Measurements from ENCODE around the gene PDZD4.

PDZD4 gene

GRCh38 chrX:153829799-153830639 is at the start of gene PDZD4:
PDZD4 (minus strand) TSS chrX:153830544; CDS start chrX:153830298, 246 bp downstream.
- DNase-seq = peak; percentile 22

- DNase-seq = no peak
Observed at GRCh38 chrX:153879741-153880439, 49.5 kb upstream of the PDZD4 start.

GRCh38 chrX:153878969-153879653 is 48.8 kb upstream of the PDZD4 start:
- peak; percentile 68 for DNase-seq

GRCh38 chrX:153878345-153878744 is 48.0 kb upstream of the PDZD4 start:
- DNase-seq = no peak

- DNase-seq = no peak
Observed at GRCh38 chrX:153877571-153878261, 47.4 kb upstream of the PDZD4 start.

- DNase-seq = no peak
Observed at GRCh38 chrX:153876112-153876491, 45.8 kb upstream of the PDZD4 start.

GRCh38 chrX:153875391-153876111 is 45.2 kb upstream of the PDZD4 start:
- DNase-seq = no peak

- no peak for DNase-seq
Observed at GRCh38 chrX:153874366-153875125, 44.2 kb upstream of the PDZD4 start.

GRCh38 chrX:153874085-153874365 is 43.7 kb upstream of the PDZD4 start:
- DNase-seq = no peak

GRCh38 chrX:153873282-153874084 is 43.1 kb upstream of the PDZD4 start:
- no peak for DNase-seq

- DNase-seq = no peak
Observed at GRCh38 chrX:153871946-153872878, 41.9 kb upstream of the PDZD4 start.

GRCh38 chrX:153871451-153871850 is 41.1 kb upstream of the PDZD4 start:
- no peak for DNase-seq

GRCh38 chrX:153870791-153871360 is 40.5 kb upstream of the PDZD4 start:
- no peak for DNase-seq

- DNase-seq = no peak
Observed at GRCh38 chrX:153870288-153870690, 39.9 kb upstream of the PDZD4 start.

GRCh38 chrX:153869473-153870287 is 39.3 kb upstream of the PDZD4 start:
- DNase-seq = no peak

GRCh38 chrX:153868576-153869472 is 38.5 kb upstream of the PDZD4 start:
- no peak for DNase-seq

- no peak for DNase-seq
Observed at GRCh38 chrX:153867671-153868070, 37.3 kb upstream of the PDZD4 start.
